OCI-LY7 (cell line): ENCODE data around the gene CDK5R1. TPM values are rescaled to one million over a fixed set of nuclear protein-coding genes. Genes with fewer than 3 reads are reported as not detected.

Experiments
- BruUV-seq: library from RNA; stranded (reverse); fragments of 400-500 nt; replicated peaks from 2 replicates; lab custom pipeline; 2021; lab: Mats Ljungman, UMichigan
- CTCF ChIA-PET: fragments of 300-600 bp; sonication (Branson Sonifier 250); formaldehyde crosslinking; loops from one replicate; lab custom pipeline; 2022; ENCODE audit warnings: antibody characterized with exemption; ENCODE audit not compliant: unreplicated experiment; lab: Charles Lee
- POLR2A ChIA-PET: fragments of 300-600 bp; sonication (Branson Sonifier 250); formaldehyde crosslinking; loops from one replicate; lab custom pipeline; 2022; ENCODE audit warnings: antibody characterized with exemption; lab: Charles Lee
- DNase-seq: peaks from one replicate; pipeline ENCODE4 v3.0.0-alpha.2; 2015; ENCODE audit warnings: low spot score
- H2AFZ ChIP-seq: fragments of 200-600 bp; sonication (generic), shearing (Covaris generic); 2 replicates; pipeline ENCODE4 v1.6.1; 2014; ENCODE audit warnings: mild to moderate bottlenecking, antibody characterized with exemption, low read length, moderate library complexity
- H3K27ac ChIP-seq: fragments of 200-600 bp; sonication (generic); 2 replicates; pipeline ENCODE4 v1.5.1; 2014; ENCODE audit warnings: mixed run types, low read depth, mild to moderate bottlenecking, moderate library complexity, low read length, inconsistent platforms; ENCODE audit not compliant: poor library complexity, severe bottlenecking
- H3K36me3 ChIP-seq: fragments of 200-600 bp; sonication (generic); 2 replicates; pipeline ENCODE4 v1.6.1; 2014; ENCODE audit warnings: mild to moderate bottlenecking, antibody characterized with exemption, low read length, moderate library complexity, mixed read lengths; ENCODE audit not compliant: insufficient read depth
- H3K4me1 ChIP-seq: fragments of 200-600 bp; sonication (generic); 2 replicates; pipeline ENCODE4 v1.5.1; 2014; ENCODE audit warnings: mild to moderate bottlenecking, low read length; ENCODE audit not compliant: insufficient read depth, poor library complexity, severe bottlenecking
- H3K4me2 ChIP-seq: fragments of 200-600 bp; sonication (generic); 2 replicates; pipeline ENCODE4 v1.6.1; 2014; ENCODE audit warnings: mild to moderate bottlenecking, low read length
- H3K4me3 ChIP-seq: fragments of 200-600 bp; sonication (generic); 2 replicates; pipeline ENCODE4 v1.5.1; 2014; ENCODE audit warnings: mild to moderate bottlenecking, low read depth, low read length; ENCODE audit not compliant: poor library complexity, severe bottlenecking
- H3K79me2 ChIP-seq: fragments of 200-600 bp; sonication (generic); 2 replicates; pipeline ENCODE4 v1.6.1; 2016; ENCODE audit warnings: low read depth, mild to moderate bottlenecking, low read length, moderate library complexity, mixed read lengths; ENCODE audit not compliant: insufficient read depth
- H3K9me2 ChIP-seq: fragments of 200-600 bp; sonication (generic); 2 replicates; pipeline ENCODE4 v1.6.1; 2016; ENCODE audit warnings: mild to moderate bottlenecking, low read length, mixed read lengths; ENCODE audit not compliant: insufficient read depth
- H3K9me3 ChIP-seq: fragments of 200-600 bp; sonication (generic); 2 replicates; pipeline ENCODE4 v1.6.1; 2014; ENCODE audit warnings: mild to moderate bottlenecking, mixed run types, low read length, mixed read lengths
- H4K20me1 ChIP-seq: fragments of 200-600 bp; sonication (generic); 2 replicates; pipeline ENCODE4 v1.6.1; 2014; ENCODE audit warnings: mild to moderate bottlenecking, antibody characterized with exemption, low read length, moderate library complexity, mixed read lengths; ENCODE audit not compliant: insufficient read depth
- CTCF ChIP-seq: fragments of 200-600 bp; sonication (generic); conservative IDR thresholded peaks from 2 replicates; pipeline ENCODE4 v1.5.1; 2014; ENCODE audit warnings: mild to moderate bottlenecking, antibody characterized with exemption, low read length, moderate library complexity, mixed read lengths
- EZH2phosphoT487 ChIP-seq: fragments of 200-600 bp; sonication (generic); IDR thresholded peaks from 2 replicates; pipeline ENCODE4 v1.6.1; 2018; ENCODE audit warnings: low read depth, borderline replicate concordance, mild to moderate bottlenecking, mixed run types, antibody characterized with exemption, low read length, moderate library complexity, mixed read lengths
- intact Hi-C: fragments of 100-400 bp; cut with micrococcal nuclease; formaldehyde crosslinking; loops from one replicate; pipeline ENCODE4 v1.10.0; 2022; ENCODE audit not compliant: unreplicated experiment
- total RNA-seq, 2 experiments: library from RNA; depleted of rRNA in 1 of 2; stranded (reverse); fragments of >200 nt in 1 of 2; shearing (Covaris generic) in 1 of 2; gene quantifications; 2 replicates each; pipeline ENCODE4 v1.2.3, GENCODE V29; 2014 to 2022

CDK5R1 gene
- total RNA-seq, 2 experiments from 2014 or later = 1.3 to 2.2 TPM

- H2AFZ ChIP-seq = no peak overlapping the region
- no peak for TF ChIP-seq CTCF
- TF ChIP-seq EZH2phosphoT487 = no peak
- no peaks in the 10 kb centered on the region for H3K4me1 ChIP-seq
- CTCF ChIA-PET = no interaction called here
- DNase-seq = no peak
- POLR2A ChIA-PET = no interaction called here
- BruUV-seq = no TSS peak
- peaks cover 16% of the 10 kb centered on the region; the same call in 1 of the 2 replicates for H3K79me2 ChIP-seq
- H3K36me3 ChIP-seq = peaks cover 96% of the 10 kb centered on the region
- H3K27ac ChIP-seq = no peak overlapping the region
- H3K9me2 ChIP-seq = no peaks in the 10 kb centered on the region
- H3K4me2 ChIP-seq = no peak overlapping the region
- peaks cover 4% of the 10 kb centered on the region; the same call in 1 of the 2 replicates for H4K20me1 ChIP-seq
- intact Hi-C loops = loop anchor here (5.0 kb wide), 1 partner anchor 147 kb away; no protein-coding TSS in a partner anchor
- no peak overlapping the region for H3K4me3 ChIP-seq
- H3K9me3 ChIP-seq = no peaks in the 10 kb centered on the region
Observed at GRCh38 chr17:32460054-32460453, 26.7 kb upstream of the CDK5R1 start.

GRCh38 chr17:32461498-32461852, 25.3 kb upstream of the CDK5R1 start:
- Histone ChIP-seq H4K20me1 (peaks cover 4% of the 10 kb centered on the region; the same call in 1 of the 2 replicates), H3K36me3 (peaks cover 96% of the 10 kb centered on the region), H2AFZ (no peak overlapping the region), H3K4me2 (no peak overlapping the region), H3K27ac (no peak overlapping the region), H3K4me1 (no peaks in the 10 kb centered on the region), H3K9me3 (no peaks in the 10 kb centered on the region), H3K9me2 (no peaks in the 10 kb centered on the region), H3K4me3 (no peak overlapping the region), H3K79me2 (peaks cover 10% of the 10 kb centered on the region; the same call in 1 of the 2 replicates)
- BruUV-seq = no TSS peak
- TF ChIP-seq CTCF (no peak), EZH2phosphoT487 (no peak)
- POLR2A ChIA-PET = interaction anchor here (0.7 to 0.8 kb wide), 2 partner anchors 17 to 174 kb away, joined by 3 to 6 read pairs; partner anchors contain the start of gene PSMD11
- intact Hi-C loops = loop anchor here (5.0 kb wide), 1 partner anchor 146 kb away; no protein-coding TSS in a partner anchor
- CTCF ChIA-PET = no interaction called here
- no peak for DNase-seq
